Measurements from ENCODE around the gene CNDP1. TPM values are rescaled to one million over a fixed set of nuclear protein-coding genes. Genes with fewer than 3 reads are reported as not detected.

Gene CNDP1
- total RNA-seq, 4 donors from 2014 or later = 0.08 to 2.4 TPM; not detected in 2

GRCh38 chr18:74547860-74548259 is 13.6 kb downstream of the CNDP1 start:
- DNase-seq (ENCODE audit: low spot score in 2 of 2) = peak in 1 of 2 donors; percentile 83
- intact Hi-C loops (cut with DNase I; ENCODE audit: low total_unique reads) = no loop called here
- WGBS, 2 donors = 92 to 97% methylated on average over 7 of the region's 7 CpGs
- no peak overlapping the region for H3K4me3 ChIP-seq (ENCODE audit: low read depth, poor library complexity, severe bottlenecking)
- TF ChIP-seq CTCF (IDR thresholded peaks at IDR 0.05) (no peak), POLR2A (IDR thresholded peaks at IDR 0.05) (no peak)

GRCh38 chr18:74549591-74550104 is 15.3 kb downstream of the CNDP1 start:
- H3K4me3 ChIP-seq (ENCODE audit: low read depth, poor library complexity, severe bottlenecking) = no peak overlapping the region
- DNase-seq (ENCODE audit: low spot score in 2 of 2) = peak in 1 of 2 donors; percentile 40
- intact Hi-C loops (cut with DNase I; ENCODE audit: low total_unique reads) = loop anchor here (10.0 kb wide), 1 partner anchor 195 kb away; no protein-coding TSS in a partner anchor
- TF ChIP-seq POLR2A (IDR thresholded peaks at IDR 0.05) (no peak), CTCF (IDR thresholded peaks at IDR 0.05) (no peak)
- WGBS, 2 donors = 100% methylated on average over 1 of the region's 1 CpG

- WGBS, 2 donors = 95 to 96% methylated on average over 6 of the region's 6 CpGs
- peak in 1 of 2 donors; percentile 28 for DNase-seq (ENCODE audit: low spot score in 2 of 2)
- intact Hi-C loops (cut with DNase I; ENCODE audit: low total_unique reads) = loop anchor here (10.0 kb wide), 1 partner anchor 196 kb away; no protein-coding TSS in a partner anchor
- no peak for TF ChIP-seq POLR2A (IDR thresholded peaks at IDR 0.05)
- no peak overlapping the region for H3K4me3 ChIP-seq (ENCODE audit: low read depth, poor library complexity, severe bottlenecking)
These were observed 16.6 kb downstream of the CNDP1 start for GRCh38 chr18:74550886-74551285.

- intact Hi-C loops (cut with DNase I; ENCODE audit: low total_unique reads) = loop anchor here (10.0 kb wide), 1 partner anchor 197 kb away; no protein-coding TSS in a partner anchor
- H3K4me3 ChIP-seq (ENCODE audit: low read depth, poor library complexity, severe bottlenecking) = no peak overlapping the region
- WGBS, 2 donors = 20 to 51% methylated on average over 3 of the region's 3 CpGs
- peak in 1 of 2 donors; percentile 13 for DNase-seq (ENCODE audit: low spot score in 2 of 2)
- TF ChIP-seq POLR2A (IDR thresholded peaks at IDR 0.05) (no peak), CTCF (IDR thresholded peaks at IDR 0.05) (no peak)
These were observed 17.2 kb downstream of the CNDP1 start for GRCh38 chr18:74551452-74551851.

GRCh38 chr18:74551936-74552555 is 17.7 kb downstream of the CNDP1 start:
- intact Hi-C loops (cut with DNase I; ENCODE audit: low total_unique reads) = loop anchor here (10.0 kb wide), 1 partner anchor 197 kb away; no protein-coding TSS in a partner anchor
- H3K4me3 ChIP-seq (ENCODE audit: low read depth, poor library complexity, severe bottlenecking) = no peak overlapping the region
- peak; percentile 81 to 93 for DNase-seq (ENCODE audit: low spot score in 2 of 2)
- WGBS, 2 donors = 17 to 21% methylated on average over 5 of the region's 5 CpGs
- TF ChIP-seq POLR2A (IDR thresholded peaks at IDR 0.05) (no peak), CTCF (IDR thresholded peaks at IDR 0.05) (peak in 1 of 3 donors; percentile 54)

- H3K4me3 ChIP-seq (ENCODE audit: low read depth, poor library complexity, severe bottlenecking) = no peak overlapping the region
- TF ChIP-seq POLR2A (IDR thresholded peaks at IDR 0.05) (no peak), CTCF (IDR thresholded peaks at IDR 0.05) (no peak)
- WGBS, 2 donors = 86 to 91% methylated on average over 11 of the region's 11 CpGs
- intact Hi-C loops (cut with DNase I; ENCODE audit: low total_unique reads) = loop anchor here (10.0 kb wide), 1 partner anchor 201 kb away; no protein-coding TSS in a partner anchor
- no peak for DNase-seq (ENCODE audit: low spot score in 2 of 2)
These were observed 21.8 kb downstream of the CNDP1 start for GRCh38 chr18:74556126-74556525.

Measured in lower leg skin (tissue), 4 donors.